PFSK-1 (cell line): ENCODE results near the gene TOLLIP.

Source experiments
- FOXP2 ChIP-seq: optimal IDR thresholded peaks from 2 replicates; pipeline ENCODE3; 2011; ENCODE audit warnings: borderline replicate concordance, control low read depth, inconsistent platforms; ENCODE audit not compliant: insufficient read depth; ENCODE audit errors: extremely low read length, extremely low read depth
- POLR2AphosphoS5 ChIP-seq: IDR thresholded peaks from 2 replicates; pipeline ENCODE4 v1.6.1; 2012; ENCODE audit warnings: low read depth, mild to moderate bottlenecking, control low read depth, low read length, moderate library complexity
- REST ChIP-seq, 2 experiments: IDR thresholded peaks; 2 replicates each; pipeline versions ENCODE4 v1.6.1 to v1.8.0; 2011 to 2012; ENCODE audit warnings: low read depth in 2 of 2, low read length in 2 of 2, control low read depth in 1 of 2, inconsistent platforms in 1 of 2, mild to moderate bottlenecking in 1 of 2, moderate library complexity in 1 of 2; ENCODE audit not compliant: insufficient read depth in 1 of 2
- SIN3A ChIP-seq: IDR thresholded peaks from 2 replicates; pipeline ENCODE4 v1.6.1; 2012; ENCODE audit warnings: mild to moderate bottlenecking, low read length, moderate library complexity, borderline replicate concordance; ENCODE audit not compliant: insufficient read depth
- TAF1 ChIP-seq: IDR thresholded peaks from 2 replicates; pipeline ENCODE4 v1.6.1; 2012; ENCODE audit warnings: low read length, control low read depth, borderline replicate concordance; ENCODE audit not compliant: insufficient read depth

TOLLIP gene

GRCh38 chr11:1234771-1235305 lies 74.6 kb downstream of the TOLLIP start:
- no peak for TF ChIP-seq POLR2AphosphoS5
- TF ChIP-seq SIN3A = no peak
- no peak for TF ChIP-seq FOXP2
- no peak for TF ChIP-seq TAF1
- no peak for TF ChIP-seq REST (IDR thresholded peaks at IDR 0.05; ENCODE audit: insufficient read depth in 1 of 2, low read depth in 2 of 2, low read length in 2 of 2)

- TF ChIP-seq TAF1 = no peak
- TF ChIP-seq REST (IDR thresholded peaks at IDR 0.05; ENCODE audit: insufficient read depth in 1 of 2, low read depth in 2 of 2, low read length in 2 of 2) = no peak
- TF ChIP-seq FOXP2 = no peak
- TF ChIP-seq SIN3A = no peak
- TF ChIP-seq POLR2AphosphoS5 = no peak
Measured at GRCh38 chr11:1234054-1234720, 75.2 kb downstream of the TOLLIP start.

GRCh38 chr11:1233351-1234053 lies 75.9 kb downstream of the TOLLIP start:
- TF ChIP-seq POLR2AphosphoS5 (no peak), REST (IDR thresholded peaks at IDR 0.05; ENCODE audit: insufficient read depth in 1 of 2, low read depth in 2 of 2, low read length in 2 of 2) (no peak), FOXP2 (no peak), TAF1 (no peak), SIN3A (no peak)

GRCh38 chr11:1232883-1233321 lies 76.5 kb downstream of the TOLLIP start:
- TF ChIP-seq FOXP2 (no peak), SIN3A (no peak), TAF1 (no peak), POLR2AphosphoS5 (no peak), REST (IDR thresholded peaks at IDR 0.05; ENCODE audit: insufficient read depth in 1 of 2, low read depth in 2 of 2, low read length in 2 of 2) (no peak)
